Stimulated activated naive CD4-positive, alpha-beta T cell treated with Interleukin-2 at 50 U/mL for 16 hours (primary cell): Measurements from ENCODE around the gene ATXN10.

Experiments used
- DNase-seq: peaks from one replicate; lab custom pipeline; 2025; lab: John Stamatoyannopoulos, UW

The ATXN10 gene

DNA sequence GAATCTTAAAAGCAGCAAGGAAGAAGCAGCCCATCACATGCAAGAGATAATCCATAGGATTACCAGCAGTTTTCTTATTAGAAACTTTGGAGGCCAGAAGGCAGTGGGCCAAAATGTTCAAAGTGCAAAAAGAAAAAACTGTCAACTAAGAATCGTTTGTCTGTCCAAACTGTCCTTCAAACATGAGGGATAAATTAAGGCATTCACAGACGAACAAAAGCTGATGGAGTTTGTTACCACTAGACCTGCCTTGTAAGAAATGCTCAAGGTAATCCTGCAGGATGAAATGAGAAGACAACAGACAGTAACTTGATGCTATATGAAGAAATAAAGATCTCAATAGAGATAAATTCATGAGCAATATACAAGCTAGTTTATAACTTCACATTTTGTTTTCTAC is 154.9 kb downstream of the ATXN10 start:
- no peak for DNase-seq

DNA sequence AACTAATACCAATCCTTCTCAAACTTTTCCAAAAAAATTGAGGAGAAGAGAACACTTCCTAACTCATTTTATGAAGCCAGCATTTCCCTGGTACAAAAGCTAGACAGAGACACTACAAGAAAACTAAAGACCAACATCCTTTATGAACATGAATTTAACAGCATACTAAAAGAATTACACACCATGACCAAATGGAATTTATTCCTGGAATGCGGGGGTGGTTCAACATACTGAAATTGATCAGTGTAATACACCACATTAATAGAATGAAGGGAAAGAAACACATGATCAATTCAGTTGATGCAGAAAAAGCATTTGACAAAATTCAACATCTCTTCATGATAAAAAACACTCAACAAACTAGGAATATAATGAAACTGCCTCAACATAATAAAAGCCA is 157.2 kb downstream of the ATXN10 start:
- DNase-seq: no peak

DNA sequence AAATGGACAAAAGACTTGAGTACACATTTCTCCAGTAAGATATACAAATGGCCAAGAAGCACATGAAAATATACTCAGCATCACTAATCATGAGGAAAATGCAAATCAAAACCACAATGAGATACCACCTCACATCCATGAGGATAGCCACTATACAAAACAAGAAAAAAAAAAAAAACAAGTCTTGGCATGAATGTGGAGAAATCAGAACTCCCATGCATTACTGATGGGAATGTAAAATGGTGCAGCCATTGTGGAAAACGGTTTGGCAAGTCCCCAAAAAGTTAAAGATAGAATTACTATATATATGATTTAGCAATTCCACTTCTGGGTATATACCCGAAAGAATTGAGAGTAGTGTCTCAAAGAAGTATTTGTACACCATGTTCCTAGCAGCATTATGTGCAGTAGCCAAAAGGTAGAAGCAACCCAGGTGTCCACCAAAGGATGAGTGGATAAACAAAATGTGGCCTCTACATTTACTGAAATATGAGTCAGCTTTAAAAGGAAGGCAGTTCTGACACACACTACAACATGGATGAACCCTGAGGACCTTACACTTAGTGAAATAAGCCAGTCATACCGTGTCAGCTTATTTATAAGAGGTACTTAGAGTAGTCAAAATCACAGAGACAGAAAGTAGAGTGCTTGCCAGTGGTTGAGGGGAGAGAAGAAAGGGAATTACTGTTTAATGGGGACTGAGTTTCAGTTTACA is 159.1 kb downstream of the ATXN10 start:
- no peak for DNase-seq

DNA sequence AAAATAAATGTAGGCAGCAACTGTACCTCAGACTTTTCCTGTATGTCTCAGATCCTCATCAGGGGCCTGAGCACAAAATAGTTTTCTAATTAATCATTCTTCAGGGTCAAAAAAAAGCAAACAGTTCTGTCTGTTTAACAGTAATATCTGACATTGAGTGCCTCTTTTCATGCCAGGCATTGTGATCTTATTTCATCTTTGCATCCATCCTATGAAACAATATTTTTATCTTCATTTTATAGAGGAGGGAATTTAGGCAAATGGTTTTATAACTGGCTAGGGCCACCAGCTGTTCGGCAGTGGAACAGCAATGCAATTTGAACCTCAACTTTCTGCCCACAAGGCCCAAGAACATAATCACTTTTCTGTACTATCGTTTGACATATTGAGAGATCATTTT is 159.8 kb downstream of the ATXN10 start:
- DNase-seq: no peak

- no peak for DNase-seq
Observed at GRCh38 chr22:45832180-45832579, 160.5 kb downstream of the ATXN10 start.

GRCh38 chr22:45832959-45833580 is 161.4 kb downstream of the ATXN10 start:
- DNase-seq: no peak

GRCh38 chr22:45833613-45834012 is 162.0 kb downstream of the ATXN10 start:
- DNase-seq: no peak

DNA sequence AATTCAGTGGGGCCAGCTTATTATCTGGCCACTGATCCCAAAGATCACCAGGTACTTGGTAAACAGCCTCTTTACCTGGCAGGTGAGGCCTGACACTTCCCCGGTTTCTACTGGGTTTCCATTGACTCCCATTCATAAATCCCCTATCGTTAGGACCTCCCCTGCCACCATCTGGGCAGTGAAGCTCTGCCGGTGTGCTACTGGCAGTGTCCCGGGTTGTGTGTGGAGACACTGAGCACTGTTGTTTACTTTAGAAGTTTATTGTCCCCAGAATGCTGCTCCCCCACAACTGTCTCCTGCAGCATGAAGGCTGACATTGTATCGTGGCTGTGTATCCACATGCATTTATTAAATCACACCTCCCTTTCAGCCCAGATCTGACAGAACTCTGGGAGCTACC is 162.6 kb downstream of the ATXN10 start:
- no peak for DNase-seq

DNA sequence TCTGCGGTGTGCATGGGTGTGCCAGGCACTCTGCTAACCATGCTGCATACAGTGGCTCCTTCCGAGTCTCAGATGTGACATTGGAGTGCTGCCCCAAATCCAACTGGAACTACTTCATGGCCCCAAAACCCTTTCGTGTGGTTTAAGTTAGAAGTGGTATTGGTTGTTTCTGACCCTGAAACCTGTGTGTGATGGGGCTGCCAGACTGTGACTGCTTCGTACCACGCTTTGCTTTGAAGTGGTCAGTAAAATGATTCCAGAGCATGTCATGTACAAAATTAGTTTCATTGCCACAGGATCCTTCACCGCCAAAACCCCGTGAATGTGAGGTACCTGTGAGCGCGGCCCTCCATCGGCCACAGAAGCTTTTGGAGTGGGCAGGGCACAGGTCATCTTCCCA is 163.2 kb downstream of the ATXN10 start:
- no peak for DNase-seq

DNA sequence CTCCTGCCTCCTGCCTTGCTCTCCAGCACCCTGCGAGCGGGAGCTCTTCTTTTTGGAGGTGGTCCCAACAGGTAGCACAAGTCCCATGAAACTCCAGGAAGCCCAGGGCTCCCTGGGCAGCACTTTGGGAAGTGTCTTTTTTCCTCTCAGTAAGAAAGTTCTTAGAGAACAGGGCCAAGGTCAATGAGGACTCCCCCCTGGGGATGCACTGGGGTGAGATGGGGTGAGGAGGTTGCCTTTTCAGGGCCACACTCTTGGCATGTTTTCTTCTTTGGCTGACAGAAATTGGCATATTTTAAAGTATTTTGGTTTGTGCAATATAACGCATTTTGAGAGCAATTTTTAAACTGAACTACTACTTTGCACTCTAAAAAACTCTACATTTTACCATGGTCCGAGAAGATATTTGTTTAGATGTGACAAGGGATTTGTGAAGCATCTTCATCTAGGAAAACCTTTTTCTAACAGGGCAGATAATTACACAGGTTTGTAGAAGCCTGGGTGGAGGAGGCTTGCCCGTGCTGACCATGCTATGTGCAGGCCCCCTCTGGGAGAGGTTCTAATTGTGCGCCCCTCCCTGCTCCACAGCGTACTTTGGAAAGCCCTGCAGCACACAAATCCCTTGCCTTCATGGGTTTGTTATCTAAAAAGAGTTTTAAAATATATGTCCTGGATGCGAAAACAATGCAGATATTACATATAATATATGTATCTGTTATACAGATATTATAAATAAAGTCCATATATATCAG is 165.0 kb downstream of the ATXN10 start:
- DNase-seq: no peak

DNA sequence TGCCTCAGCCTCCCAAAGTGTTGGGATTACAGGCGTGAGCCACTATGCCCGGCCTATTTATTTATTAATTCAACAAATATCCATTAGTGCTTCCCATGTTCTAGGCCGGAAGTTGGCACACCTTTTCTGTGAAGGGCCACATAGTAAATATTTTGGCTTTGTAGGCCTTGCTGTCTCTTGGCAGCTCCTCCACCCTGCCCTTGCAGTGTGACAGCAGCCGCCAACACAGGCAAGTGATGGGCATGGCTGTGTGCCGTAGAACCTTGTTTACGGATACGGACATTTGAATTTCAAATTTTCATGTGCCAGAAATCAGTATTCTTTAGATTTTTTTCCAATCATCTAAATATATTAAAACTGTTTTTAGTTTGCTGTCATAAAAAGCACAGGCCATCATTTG is 165.9 kb downstream of the ATXN10 start:
- no peak for DNase-seq

DNA sequence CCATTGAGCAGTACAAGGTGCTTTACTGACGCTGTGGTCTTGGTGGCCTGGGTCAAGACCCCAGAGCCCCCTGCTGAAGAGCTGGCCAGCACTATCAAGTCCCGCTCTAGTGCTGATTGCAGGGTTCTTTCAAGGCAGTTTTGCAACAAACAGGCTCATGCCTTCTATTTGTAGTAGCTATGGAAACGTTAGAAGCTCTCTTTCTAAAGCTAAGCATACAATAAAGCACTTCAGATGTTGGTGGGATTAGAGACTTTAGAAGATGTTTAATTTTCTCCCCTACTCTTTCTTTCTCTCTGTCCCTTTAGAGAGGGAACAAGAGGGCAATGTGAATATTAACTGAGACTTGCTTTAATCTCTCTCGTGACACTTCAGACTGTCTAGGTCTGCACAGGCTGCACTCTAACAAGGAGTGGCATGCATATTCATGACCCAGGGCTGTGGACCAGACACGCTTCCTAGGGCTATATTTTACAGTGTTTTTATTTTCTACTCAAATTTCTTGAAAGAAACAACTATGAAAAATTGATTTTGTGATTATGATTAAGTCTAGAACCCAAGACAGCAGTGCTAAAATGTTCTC is 166.8 kb downstream of the ATXN10 start:
- no peak for DNase-seq

DNA sequence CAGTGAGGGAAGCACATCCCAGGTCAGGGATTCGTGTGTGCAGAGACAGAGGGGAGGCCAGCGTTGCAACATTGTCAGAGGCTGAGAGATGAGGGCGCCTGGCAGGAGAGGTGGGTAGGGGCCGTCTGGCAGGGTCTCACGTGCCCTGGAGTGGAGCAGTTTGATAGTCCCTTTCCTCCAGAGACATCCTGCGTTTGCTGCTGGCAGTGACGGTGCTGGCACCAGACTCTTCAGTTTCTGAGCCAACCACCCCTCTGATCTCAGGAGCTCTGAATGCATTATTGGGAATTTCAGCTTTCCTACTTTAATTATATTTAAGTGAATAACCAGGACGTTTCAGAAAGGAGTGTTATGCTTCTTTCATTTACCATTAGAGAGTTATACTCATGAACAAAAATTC is 168.8 kb downstream of the ATXN10 start:
- no peak for DNase-seq

GRCh38 chr22:45842291-45842991 is 170.8 kb downstream of the ATXN10 start:
- no peak for DNase-seq

DNA sequence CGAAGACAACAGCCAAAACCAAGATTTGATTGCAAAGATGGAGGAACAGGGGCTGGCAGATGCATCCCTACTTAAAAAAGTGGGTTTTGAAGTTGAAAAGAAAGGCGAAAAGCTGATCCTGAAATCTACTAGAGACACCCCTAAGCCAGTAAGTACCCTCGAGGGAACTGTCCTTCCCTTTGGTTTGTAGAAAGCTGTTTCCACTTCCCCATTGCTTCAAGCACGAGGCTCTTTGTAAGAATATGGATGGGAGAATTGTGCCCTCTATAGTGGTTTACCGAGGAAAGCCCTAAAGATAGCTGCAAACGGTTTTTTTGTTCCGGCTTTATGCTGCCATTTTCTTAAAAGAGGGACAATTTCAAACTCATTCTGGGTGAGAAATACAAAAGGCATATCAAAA is 171.4 kb downstream of the ATXN10 start:
- no peak for DNase-seq

DNA sequence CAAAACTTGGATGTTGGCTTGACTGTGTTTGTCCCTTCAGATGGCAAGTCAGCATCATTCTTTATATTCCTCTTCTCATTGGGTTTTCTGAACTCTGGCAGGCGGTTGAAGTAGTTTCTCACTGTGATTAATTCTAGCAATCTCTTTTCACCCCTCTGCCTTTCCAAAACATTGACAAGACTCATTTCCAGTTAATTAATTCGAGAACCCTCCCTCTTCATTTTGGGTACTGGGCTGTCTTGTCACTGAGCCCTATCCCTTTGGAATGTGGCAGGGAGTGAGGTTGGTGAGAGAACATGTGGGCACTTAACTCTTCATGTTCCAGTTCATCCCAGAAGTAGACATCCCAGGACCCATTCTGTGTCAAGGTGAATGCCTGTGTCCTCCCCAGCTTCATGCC is 172.4 kb downstream of the ATXN10 start:
- no peak for DNase-seq

DNA sequence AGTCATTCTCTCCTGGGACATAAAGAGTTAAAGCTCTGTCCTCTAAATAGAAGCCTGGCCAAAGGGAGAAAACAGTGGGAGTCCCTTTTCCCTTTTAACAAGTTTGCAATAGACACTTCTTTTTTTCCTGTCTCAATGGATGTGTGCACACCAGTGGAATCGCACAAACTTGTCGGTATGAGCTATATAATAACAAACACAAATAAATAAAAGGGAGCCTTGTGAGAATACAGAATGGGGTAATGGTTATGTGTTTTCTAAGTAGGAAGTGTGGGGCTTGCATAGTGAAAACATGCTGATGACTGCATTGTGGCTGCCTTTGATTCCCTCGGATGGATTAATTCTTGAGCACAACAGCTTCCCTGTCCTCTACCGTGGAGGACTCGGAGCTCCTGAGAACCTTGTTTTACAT is 173.4 kb downstream of the ATXN10 start:
- DNase-seq: no peak

- DNase-seq: no peak
Observed at GRCh38 chr22:45846952-45847351, 175.3 kb downstream of the ATXN10 start.

DNA sequence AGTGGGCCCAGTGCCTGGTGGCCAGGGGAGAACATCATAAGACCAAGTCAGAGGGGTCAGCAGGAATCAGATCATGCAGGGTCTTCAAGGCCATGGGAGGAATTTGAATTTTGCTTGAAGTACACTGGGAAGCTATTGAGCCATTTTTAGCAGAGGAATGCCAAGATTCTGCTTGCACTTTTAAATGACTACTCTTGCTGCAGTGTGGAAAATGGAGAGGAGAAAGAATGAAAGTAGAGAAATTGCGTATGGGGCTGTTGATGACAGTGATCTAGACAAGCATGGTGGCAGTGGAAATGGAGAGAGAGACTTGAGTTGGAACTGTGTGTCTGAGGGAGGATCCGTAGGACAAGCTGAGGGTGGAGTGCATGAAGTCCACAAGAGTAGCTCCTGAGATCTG is 177.3 kb downstream of the ATXN10 start:
- no peak for DNase-seq

DNA sequence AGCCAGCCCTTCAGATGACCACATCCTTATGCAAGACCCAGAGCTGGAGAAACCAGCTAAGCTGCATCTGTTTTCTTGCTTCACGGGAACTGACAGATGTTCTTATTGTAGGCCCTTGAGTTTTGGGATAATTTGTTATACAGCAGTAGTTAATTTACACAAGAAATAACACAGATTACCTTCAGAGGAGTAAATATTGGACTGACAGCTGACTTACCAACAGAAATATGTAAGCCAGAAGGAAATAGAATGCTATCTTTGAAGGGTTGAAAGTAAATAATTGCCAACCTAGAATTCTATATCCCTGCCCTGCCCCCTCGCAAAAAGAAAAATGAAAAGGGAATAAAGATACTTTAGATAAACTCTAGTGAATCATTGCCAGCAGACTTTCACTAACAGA is 181.2 kb downstream of the ATXN10 start:
- no peak for DNase-seq

DNA sequence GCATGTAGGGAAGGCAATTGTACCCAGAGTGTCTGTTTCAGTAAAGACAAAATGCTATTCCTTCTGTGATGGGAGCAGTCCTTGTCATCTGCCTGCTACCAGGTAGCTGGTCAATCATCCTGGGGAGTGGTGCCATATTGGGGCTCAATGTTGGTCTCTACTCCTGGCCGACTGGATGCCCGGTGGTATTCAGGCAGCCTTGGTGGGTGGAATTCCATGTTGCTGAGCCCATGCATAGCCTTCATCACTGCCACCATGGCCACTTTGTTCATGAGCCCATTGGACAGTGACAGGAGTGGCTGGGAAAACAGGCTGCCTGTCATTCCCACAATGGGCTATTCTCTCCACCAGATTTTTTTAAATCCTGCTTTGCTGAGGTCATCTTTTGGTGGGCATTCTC is 184.3 kb downstream of the ATXN10 start:
- DNase-seq: no peak

DNA sequence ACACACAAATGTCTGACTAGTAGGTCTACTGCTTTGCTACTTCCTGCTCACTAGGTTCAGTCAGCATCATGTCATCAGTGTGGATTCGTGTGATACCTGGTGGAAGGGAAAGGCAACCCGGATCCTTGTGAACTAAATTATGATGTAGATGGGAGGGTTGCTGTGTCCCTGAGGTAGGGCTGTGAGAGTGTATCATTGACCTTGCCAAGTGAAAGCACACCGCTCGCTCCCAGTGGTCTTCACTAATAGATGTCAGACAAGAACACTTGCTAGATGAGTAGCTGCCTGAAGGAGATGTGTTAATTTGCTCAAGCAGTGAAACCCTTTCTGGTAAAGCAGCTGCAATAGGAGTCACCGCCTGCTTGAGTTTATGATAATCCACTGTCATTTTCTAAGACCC is 185.9 kb downstream of the ATXN10 start:
- no peak for DNase-seq
